HEK293T (cell line): ENCODE data around the gene PABPC3.

Experiments used
- ARNT ChIP-seq: fragments of 450-650 bp; IDR thresholded peaks from 2 replicates; pipeline ENCODE4 v1.6.1; 2017; ENCODE audit warnings: mild to moderate bottlenecking
- BHLHE40 ChIP-seq: fragments of 450-650 bp; IDR thresholded peaks from 2 replicates; pipeline ENCODE4 v1.6.1; 2016; ENCODE audit warnings: mild to moderate bottlenecking, moderate library complexity, borderline replicate concordance
- CTBP1 ChIP-seq: fragments of 450-650 bp; IDR thresholded peaks from 2 replicates; pipeline ENCODE4 v1.6.1; 2016; ENCODE audit warnings: borderline replicate concordance
- FOXA1 ChIP-seq: fragments of 450-650 bp; IDR thresholded peaks from 2 replicates; pipeline ENCODE4 v1.6.1; 2016; ENCODE audit warnings: mild to moderate bottlenecking
- FOXK2 ChIP-seq: fragments of 450-650 bp; IDR thresholded peaks from 2 replicates; pipeline ENCODE4 v1.6.1; 2016; ENCODE audit warnings: mild to moderate bottlenecking
- SP1 ChIP-seq: fragments of 450-650 bp; IDR thresholded peaks from 2 replicates; pipeline ENCODE4 v1.6.1; 2017
- ZNF384 ChIP-seq: fragments of 450-650 bp; IDR thresholded peaks from 2 replicates; pipeline ENCODE4 v1.6.1; 2016

DNA sequence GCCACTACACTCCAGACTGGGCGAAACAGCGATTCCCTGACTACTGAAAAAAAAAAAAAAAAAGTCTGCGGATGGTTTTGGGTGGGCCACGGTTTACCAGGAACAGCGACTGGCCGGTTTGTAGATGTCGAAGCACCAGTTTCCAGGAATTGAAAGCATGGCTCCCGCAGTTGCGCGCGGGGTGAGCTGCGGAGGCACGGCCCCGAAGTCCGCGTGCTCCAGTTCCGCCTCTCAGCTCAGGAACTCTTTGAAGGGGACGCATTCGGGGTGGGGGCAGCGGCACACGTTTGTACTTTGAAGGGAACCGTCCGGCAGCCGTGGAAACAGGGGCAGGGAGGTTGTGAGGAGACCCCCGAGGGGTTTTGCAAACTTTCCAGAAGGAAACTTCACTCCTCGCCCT lies 27.1 kb upstream of the PABPC3 start:
- no peak for TF ChIP-seq CTBP1
- TF ChIP-seq SP1, result no peak
- no peak for TF ChIP-seq ZNF384
- TF ChIP-seq BHLHE40, result no peak
- TF ChIP-seq FOXA1, result no peak
- no peak for TF ChIP-seq FOXK2
- no peak for TF ChIP-seq ARNT
